SIG-M5 (cell line): ENCODE data around the gene IGSF5.
"Not testable (repeated sequence)": the region's sequence is repeated elsewhere in the genome, so short reads cannot be mapped to it uniquely, and the experiment has no call there.

Experiments
- DNase-seq: peaks from one replicate; lab custom pipeline; 2025; lab: John Stamatoyannopoulos, UW

Gene IGSF5

DNA sequence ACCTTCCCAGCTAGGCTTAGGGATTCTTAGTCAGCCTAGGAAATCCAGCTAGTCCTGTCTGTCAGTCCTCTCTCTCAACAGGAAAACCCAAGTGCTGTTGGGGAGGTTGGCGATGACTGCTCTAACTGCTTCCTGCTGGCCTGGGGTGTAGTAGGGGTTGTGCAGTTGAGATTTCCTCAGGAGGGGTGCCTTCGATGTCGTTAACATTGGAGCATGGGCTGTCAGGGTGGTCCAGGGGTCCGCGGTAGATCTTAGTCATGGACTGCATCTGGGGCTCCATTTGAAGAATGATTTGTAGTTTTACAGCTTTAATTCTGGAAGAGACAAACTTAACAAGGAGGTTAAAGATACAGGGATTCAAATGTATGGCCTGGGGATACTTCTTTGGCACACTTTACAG lies 5.5 kb upstream of the IGSF5 start:
- not testable (repeated sequence) for DNase-seq

DNA sequence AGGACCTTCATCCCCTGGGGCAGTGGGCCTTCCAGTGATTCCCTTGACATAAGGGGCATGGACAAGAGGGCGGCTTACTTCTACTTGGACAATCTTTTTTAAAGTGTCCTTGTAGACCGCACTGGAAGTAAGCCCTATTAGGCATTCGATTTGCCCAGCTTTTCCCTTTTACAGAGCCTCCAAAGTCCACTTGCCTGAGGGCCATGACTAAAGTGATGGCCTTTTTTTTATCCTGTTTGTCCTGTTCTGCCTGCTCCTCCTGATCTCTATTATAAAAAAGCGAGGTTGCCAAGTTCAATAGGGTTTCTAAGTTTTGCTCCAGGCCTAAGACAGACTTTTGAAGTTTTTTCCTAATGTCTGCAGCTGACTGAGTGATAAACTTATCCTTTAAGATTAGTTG lies 2.4 kb upstream of the IGSF5 start:
- not testable (repeated sequence) for DNase-seq

DNA sequence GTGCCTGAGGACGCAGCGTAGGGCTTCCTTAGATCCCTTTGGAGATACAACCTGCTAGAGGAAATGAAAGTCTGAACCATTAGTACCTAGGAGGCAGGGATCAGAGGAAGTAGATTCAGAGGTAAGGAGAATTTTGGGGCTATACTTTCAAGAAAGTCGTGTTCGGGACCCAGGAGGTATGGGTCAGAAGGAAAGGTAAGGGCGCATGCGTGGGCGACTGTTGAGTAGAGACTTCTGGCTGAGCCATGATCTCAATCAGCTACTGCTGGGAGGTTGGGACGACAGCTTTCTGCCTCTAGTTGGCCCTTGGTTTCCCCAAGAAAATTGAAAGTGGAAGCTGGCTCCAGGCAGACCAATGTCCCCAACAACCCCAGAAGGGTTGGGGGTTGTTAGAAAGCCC lies 349 bp downstream of the IGSF5 start:
- not testable (repeated sequence) for DNase-seq

DNA sequence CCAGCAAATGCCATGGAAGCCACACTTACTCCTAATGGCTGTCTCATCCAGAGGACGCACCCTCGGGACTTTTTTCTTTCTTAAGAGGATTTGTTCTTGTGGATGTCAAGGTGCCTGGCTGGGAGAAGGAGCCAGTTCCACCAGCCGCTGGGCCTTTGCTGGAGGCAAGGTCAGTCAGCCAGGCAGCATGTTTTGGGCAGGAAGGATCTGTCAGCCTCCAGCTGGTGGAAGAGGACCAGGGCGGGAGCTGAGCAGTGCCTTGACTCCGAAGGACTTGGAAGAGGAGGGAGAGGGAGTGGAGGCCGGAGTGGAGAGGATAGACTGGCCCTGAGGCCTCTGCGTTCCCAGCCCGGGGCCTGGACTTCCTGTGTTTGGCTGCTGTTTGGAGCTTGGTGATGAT lies 5.7 kb downstream of the IGSF5 start:
- DNase-seq: no peak

DNA sequence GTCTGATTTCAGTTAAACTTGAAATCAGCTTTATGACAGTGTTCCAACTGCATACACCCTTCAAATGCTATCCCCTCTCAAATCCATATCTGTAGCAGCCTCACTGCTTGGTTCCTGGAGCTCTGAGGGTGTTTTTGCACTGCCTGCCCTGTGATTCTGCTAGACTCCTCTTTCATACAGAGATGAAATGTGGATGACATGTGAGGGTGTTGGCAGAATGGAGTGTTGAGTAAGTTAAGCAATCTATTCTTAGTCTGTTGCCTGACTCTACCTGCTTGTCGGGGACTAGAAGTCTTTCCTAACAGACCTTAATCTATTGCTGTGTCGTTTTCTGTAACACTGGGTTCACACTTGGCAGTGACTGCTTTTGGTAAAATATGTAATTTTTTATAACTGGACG lies 9.8 kb downstream of the IGSF5 start:
- DNase-seq: no peak

DNA sequence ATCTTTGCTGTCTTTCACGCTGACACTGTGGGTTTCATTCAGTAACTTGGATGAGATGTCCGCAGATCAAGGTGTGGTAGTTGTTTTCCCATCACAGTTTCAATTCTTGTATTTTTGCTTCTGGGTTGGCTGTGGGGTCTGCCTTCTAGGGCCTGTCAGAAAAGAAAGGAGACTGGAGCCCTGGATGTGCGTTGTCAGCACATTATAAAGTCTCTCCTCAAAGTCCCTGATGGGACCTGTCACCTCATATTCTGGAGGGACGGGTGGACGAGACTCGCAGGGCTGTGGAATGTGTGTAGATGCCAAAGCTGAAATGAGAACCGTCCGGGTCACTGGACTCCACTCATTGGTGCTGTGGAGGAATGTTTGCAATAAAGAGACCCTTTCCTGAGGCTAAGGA lies 11.3 kb downstream of the IGSF5 start:
- DNase-seq: no peak

DNA sequence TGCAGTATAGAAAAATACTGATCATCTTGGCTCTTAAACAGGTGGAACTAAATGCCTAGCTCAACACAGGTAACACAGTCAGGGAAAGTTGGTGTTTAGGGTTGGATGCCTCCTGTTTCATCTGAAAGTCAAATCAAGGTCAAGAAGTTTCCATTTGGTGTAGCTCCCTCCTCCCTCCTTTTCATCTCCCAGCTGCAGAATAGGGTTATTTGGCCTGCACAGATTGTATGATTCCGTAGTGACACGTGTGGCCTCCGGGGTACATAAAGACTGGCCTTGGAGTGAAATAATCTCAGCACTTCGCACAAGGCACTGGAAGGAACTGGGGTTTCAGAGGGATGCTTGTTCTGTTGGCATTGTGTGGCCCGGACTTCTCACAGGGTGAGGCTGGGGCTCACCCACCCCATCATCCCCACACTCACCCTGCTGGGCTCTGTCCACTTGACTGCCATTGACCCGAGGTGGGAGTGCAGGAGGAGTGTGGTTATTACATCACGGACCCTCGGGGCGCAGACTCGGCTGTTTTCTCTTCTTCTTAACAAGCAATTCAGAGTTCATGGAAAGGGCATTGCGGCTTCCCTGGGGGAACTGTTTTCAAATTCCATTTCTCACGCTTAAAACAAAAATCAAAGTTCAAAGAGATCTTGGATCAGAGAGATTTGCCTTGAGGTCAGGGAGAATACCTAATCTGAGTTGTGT lies 18.4 kb downstream of the IGSF5 start:
- DNase-seq: no peak

DNA sequence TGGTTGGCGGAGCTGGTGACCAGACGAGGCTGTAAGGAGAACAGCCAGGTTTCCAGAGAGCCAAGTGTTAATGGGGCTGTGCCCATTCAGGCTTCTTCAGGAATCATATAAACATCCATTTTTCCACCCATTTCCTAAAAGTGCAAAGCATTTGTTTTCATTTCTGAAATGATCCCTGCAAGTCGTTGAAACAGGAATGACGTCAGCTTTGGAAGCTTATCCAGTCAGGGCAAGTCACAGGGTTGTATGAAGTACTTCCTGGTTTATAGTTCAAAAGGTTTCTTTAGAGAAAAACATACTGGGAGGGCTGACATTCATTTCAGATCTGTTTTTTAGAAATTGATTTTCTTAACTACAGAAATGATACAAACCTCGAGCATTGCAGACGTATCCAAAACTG lies 29.2 kb downstream of the IGSF5 start:
- DNase-seq: no peak

DNA sequence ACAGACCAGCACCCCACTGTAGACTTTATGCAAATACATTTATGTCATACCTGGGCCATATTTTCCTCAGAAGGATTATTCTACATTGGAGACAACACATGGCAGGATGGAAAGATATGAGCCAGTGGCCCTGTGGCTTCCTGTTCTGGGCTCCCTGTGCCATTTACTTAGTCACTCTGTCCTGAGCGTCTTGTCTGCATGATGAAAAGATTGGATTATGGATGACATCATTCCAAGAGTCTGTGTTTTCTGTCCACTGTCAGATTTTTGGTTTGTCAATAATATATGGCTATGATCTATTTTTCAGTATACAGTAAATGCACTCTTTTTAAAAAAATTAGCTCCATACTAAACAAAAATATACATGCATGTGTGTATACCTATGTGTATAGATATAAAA lies 30.8 kb downstream of the IGSF5 start:
- DNase-seq: no peak

DNA sequence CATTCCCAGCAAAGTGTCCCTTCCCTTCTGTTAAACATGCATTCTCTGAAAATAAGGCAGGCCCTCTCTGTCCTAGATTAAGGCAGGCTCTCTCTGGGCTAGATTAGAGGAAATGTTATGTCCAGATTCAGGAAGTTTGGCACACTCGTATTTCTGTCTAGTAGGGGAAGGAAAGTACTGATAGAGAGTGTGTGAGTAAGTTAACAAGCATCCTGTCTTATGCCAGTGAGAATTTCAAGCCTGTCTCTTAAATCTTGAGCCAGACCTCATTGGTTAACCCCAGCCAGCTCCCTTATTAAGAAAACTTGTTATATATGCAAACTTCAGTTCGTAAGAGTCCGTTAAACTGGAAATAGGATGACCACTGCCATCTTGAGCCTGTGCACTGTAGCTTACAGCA lies 31.6 kb downstream of the IGSF5 start:
- no peak for DNase-seq

DNA sequence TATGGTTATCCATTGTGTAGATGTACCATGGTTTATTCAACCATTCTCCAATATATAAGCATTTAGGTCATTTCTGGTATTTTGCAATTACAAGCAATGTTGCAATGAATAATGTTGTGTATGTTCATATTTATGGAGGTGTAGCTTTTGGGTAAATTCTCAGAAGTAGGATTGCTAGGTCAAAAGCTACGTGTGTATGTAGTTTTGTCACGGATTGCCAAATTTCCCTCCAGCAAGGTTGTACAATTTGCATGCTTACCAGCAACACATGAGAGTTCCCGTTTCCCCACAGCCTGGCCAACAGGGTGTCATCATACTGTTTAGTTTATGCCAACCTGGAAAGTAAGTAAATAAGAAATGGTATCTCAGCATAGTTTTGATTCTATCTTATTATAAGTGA lies 36.3 kb downstream of the IGSF5 start:
- no peak for DNase-seq

DNA sequence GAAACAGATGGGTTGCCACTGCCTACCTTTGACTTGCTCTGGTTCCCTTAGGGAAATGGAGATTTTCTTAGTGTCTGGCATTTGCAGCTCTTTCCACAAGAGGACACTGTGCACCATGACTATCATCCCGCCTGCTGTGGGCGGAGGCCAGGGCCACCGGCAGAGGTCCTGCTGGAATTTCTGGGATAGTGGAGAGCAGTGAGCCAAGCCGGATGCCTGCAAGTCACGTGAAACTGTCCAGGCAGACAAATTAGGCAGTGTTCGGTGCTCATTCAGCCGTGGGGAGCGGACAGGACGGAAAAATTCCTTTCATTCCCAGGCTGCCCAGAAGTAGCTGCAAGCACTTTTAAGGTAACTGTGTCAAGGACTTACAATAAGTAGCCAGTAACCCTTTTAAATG lies 43.4 kb downstream of the IGSF5 start:
- no peak for DNase-seq

DNA sequence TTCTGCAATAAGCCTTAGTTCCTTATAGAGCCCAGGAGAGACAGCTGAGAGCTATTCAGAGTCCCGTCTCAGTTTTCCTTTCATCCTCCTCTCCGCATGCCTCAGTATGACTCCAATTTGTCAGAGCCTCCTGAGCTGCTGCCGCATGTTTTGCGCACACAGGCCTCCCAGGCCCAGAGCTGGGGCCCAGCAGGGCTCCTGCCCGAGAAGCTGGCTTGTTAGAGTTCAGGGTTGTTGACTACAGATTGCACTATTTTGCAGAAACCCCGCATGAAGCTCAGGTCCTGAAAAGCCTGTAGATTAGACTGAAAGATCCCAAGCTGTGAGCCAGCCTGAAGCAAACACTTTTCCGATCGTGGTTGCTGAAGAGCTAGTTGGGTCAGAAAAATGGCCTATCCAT lies 51.5 kb downstream of the IGSF5 start:
- DNase-seq: no peak

DNA sequence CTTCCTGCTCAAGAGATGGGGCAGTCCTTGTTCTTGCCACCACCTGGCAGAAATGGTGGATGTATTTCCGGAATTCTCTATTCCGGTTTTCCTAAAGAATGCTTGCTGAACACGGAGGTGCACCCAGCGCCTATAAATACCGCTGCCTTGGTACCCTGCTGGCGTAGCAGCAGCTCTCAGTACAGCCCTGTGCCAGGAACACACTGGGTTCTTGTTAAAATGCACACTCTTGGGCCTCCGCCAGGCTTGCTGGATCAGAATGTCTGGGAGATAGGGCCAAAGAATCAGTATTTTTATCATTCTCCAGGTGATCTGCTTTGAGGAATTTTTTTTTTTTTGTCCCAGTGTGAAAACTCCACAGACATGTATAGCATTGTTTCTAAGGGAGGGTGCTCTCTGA lies 54.2 kb downstream of the IGSF5 start:
- no peak for DNase-seq

DNA sequence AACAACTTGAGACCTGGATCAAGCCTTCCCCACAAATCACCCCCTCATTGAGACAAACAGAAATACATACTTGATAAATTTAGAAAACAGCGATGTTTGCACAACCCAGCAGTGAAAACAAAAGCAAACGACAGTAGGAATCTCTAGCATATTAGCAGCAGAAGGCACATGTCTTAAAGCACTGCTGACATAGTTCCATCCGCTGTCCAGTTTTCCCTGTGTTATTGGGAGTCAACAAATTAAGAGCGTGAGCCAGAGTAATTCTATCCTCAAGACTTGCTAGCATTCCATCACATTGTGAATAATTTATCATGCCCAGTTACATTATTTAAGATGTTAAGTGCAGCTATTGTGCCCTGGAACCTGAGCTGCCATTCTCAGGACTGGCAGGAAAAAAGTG lies 55.3 kb downstream of the IGSF5 start:
- DNase-seq: no peak

DNA sequence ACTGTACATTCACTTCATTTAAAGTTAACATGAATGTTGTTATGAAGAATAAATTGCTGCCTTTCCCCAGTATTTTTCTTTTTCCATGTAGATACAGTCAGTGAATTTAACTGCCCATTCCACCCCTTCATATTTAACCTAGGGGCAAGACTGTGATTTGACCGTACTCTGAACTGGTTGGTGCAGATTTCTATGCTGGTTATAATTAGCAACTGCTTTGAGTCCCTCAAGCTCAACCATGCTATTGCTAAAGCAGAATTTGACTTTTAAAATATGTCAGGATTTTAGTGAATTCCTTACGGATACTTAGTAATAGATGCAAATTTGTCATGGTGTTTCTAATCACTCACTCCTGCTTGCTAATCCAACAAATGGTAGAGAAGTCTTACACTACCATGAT lies 57.2 kb downstream of the IGSF5 start:
- no peak for DNase-seq

DNA sequence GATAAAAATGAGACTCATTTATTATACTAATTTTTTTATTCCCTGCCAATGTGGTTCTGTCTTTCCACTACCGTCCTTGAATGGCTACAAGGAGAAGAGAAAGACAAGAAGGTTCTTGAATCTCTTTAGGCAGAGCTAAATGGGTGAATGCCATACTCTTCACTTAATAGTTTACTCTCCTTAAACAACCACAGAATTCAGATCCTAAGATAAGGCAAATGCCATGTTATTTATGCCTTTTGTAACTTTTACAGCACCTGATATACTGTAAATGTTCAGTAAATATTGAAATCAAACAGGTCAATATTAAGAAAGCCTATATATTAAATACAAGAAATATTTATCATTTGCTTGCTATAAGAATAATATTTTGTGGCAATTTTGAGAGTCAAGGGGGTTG lies 58.4 kb downstream of the IGSF5 start:
- DNase-seq: no peak

DNA sequence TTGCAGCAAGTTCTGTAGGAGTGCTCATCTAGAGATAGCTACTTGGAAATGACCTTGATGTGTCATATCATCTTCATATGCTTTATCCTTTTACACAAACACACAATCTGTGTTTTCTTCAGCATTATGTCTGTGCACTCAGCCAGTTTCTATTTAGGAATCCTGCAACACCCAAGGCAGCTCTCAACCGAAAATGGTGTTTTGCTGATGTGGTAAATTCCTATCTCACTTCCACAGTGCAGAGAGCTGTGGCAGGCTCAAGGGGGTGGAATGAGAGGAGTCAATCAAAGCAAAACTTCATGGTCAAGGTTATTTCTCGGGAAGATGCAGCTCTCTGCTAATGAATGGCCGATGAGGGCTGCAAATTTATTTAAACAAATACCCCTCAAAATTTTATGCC lies 59.3 kb downstream of the IGSF5 start:
- DNase-seq: no peak

DNA sequence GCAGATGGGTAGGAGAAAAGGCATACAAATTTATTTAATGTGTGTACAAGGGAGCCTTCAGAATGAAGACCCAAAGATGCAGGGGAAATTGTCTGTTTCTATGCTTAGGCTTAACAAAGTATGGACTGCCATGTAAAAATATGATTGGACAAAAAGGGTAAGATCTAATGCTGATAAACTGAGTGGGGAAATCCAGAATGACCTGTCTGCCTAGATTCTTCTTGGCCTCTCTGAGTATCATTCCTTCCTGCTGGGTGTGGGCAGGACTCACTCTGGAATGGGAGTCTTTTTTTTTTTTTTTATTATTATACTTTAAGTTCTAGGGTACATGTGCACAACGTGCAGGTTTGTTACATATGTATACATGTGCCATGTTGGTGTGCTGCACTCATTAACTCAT lies 61.0 kb downstream of the IGSF5 start:
- no peak for DNase-seq

DNA sequence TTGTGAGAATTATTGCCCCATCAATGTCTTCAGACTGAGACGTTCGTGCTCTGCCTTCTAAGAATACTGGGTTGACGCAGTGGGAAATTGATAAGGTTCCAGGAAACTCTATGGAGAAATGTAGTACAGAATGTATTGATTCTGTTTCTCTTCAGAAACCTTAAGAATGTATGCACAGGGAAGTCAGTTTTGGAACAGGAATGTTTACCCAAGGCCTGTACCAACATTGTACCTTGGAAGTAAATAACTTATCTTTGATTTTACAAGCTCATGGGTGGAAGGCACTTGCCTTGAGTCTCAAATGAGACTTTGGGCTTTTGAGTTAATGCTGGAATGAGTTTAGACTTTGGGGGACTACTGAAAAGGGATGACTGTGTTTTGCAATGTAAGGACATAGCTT lies 62.8 kb downstream of the IGSF5 start:
- DNase-seq: no peak

DNA sequence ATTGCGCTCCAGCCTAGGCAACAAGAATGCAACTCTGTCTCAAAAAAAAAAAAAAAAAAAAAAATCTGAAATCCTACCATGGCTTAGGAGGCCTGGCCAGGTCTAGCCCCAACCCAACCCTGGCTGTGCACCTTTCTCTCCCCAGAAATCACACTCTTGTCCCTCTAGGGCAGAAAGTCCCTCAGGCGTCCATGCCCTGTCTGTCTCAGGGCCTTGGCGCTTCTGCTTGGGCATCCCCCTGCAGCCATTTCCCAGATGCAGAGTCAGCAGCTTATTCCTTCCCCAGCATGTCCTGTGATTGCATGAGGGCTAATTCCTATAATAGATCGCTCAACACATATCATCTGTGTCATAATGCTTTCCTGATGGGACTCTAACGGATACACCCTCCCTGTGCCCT lies 65.0 kb downstream of the IGSF5 start:
- no peak for DNase-seq

DNA sequence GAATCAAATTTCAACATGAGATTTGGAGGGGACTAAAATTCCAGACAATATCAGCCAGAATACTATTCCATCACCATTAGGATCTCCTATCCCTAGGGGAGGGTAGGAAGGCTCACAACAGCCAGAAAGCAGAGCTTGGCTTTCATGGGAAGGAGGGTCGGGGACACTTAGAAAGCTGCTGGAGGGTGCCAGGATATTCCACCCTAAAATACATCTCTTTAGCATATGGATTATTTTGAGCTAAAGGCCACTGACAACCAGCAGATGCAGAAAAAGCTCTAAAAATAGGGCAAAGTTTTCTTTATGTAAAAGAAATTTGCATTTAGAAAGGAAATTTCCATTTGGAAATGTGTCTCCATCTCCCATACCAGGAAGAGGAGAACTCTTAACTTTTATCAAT lies 68.0 kb downstream of the IGSF5 start:
- no peak for DNase-seq

DNA sequence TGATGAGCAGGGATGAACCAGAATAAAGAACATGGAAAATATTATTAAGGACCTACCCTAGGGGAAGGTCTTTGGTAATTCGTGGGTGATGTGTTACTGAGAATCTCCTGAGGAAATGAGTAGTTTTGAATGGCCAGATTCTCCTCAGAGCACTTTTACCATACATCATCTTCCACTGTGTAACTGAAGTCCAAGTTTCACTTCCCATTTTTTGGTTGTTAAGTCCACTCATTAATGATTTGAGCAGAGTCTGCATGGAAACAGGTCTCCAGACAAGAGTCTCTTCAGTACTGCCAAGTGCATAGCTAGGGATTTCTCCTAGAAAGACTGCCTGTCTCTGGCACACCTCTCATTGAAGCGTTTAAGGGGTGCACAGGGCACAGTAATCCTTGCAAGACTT lies 73.6 kb downstream of the IGSF5 start:
- DNase-seq: no peak

DNA sequence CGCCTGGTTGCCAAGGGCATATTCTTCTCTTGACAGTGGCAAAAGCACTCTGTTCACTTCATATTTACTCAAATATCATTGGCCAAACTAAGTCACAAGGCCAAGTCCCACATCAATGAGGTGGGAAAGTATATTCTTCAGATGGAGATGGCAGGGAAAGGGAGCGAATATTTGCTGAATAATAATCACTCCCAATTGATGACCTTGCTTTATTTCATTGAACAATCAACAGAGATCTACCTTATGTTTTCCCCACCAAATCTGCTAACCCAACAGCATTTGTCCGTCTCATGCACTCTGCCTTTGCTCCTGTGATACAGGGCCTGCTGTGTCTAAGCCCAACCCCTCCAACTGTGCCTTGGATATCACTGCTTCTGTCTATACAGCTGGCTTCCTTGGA lies 77.1 kb downstream of the IGSF5 start:
- no peak for DNase-seq

DNA sequence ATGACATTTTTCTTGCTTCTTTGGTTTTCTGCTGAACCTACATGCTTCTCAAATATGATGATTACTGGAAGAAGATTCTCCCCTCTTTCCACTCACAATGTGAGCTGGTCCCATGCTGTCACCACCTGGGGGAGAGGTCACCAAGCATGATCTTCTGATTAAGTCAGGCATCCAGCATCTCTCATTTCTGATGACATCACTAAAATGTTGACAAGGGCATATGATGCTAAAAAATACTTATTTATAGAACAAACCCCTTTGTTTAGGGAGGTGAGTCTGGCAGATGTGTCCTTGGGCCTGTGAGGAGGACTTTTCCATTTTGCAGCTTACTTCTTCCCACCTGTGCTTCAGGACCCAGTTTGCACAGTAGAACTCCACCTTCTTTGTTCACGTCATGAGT lies 80.3 kb downstream of the IGSF5 start:
- no peak for DNase-seq
